ENCODE measurements around the gene LINC01488.

DNA sequence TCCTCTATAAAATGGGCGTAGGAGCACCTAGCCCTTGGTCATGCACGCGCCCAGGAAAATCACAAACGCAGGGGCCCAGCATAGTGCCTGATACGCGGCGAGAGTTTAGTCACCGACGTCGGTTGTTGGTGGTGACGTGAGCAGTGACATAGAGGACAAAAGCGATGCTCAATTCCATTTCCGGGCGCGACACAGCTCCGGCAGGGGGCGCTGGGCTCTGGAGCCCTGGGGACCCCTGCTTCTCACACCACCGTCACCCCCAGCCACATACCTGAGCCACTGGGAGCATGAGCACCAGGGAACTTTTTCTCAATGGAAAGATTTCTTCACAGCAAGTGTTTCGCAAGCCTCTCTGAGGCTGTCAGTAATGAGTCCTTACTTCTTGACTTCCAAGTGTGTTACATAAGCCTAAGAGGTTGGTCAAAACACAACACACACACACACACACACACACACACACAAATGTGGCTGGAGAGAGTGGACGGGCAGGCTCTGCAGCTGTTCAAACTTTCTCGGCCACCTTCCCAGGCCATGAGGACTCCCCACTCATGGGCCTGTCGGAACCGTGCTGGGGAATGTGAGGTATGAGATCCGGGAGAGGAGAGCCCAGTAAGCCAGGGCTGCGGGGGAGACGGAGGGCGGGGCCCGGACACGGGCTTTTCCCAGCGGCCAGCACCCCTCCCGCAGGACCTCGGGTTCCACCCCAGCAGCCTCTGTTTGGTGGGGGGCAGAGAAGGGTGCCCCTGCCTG is 36.9 kb upstream of the LINC01488 start:
- TF ChIP-seq ZSCAN25 (CRISPR knock-in tag; IDR thresholded peaks at IDR 0.05) (no peak), FOXK2 (IDR thresholded peaks at IDR 0.05) (no peak), EHMT2 (IDR thresholded peaks at IDR 0.05; ENCODE audit: borderline replicate concordance, low read depth, low read length) (no peak), ZNF451 (CRISPR knock-in tag; IDR thresholded peaks at IDR 0.05) (no peak), SIN3B (IDR thresholded peaks at IDR 0.05; ENCODE audit: low read length) (no peak), ZNF20 (CRISPR knock-in tag; IDR thresholded peaks at IDR 0.05) (no peak), ARID2 (CRISPR knock-in tag; IDR thresholded peaks at IDR 0.05; ENCODE audit: borderline replicate concordance) (no peak), KDM1A (CRISPR knock-in tag; IDR thresholded peaks at IDR 0.05) (no peak), ZNF232 (CRISPR knock-in tag; IDR thresholded peaks at IDR 0.05; ENCODE audit: borderline replicate concordance) (no peak), NFE2L2 (IDR thresholded peaks at IDR 0.05; ENCODE audit: low read length) (no peak), POLR2AphosphoS2 (IDR thresholded peaks at IDR 0.05; ENCODE audit: low read depth, low read length) (no peak), MXI1 (IDR thresholded peaks at IDR 0.05; ENCODE audit: borderline replicate concordance, low read depth, low read length) (no peak)
- TF ChIP-seq, protein P1, sequence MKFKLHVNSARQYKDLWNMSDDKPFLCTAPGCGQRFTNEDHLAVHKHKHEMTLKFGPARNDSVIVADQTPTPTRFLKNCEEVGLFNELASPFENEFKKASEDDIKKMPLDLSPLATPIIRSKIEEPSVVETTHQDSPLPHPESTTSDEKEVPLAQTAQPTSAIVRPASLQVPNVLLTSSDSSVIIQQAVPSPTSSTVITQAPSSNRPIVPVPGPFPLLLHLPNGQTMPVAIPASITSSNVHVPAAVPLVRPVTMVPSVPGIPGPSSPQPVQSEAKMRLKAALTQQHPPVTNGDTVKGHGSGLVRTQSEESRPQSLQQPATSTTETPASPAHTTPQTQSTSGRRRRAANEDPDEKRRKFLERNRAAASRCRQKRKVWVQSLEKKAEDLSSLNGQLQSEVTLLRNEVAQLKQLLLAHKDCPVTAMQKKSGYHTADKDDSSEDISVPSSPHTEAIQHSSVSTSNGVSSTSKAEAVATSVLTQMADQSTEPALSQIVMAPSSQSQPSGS (CRISPR knock-in tag; IDR thresholded peaks at IDR 0.05) = no peak
